Hepatocyte (in vitro differentiated cells): ENCODE measurements around the gene FH.

Experiments used
- EZH2 ChIP-seq: fragments of 200-600 bp; sonication (generic); IDR thresholded peaks from 2 replicates; pipeline ENCODE4 v1.6.1; 2016; ENCODE audit warnings: antibody characterized with exemption, mild to moderate bottlenecking, borderline replicate concordance
- EZH2phosphoT487 ChIP-seq: fragments of 200-600 bp; sonication (generic); IDR thresholded peaks from one replicate; pipeline ENCODE4 v1.6.1; 2018; ENCODE audit warnings: antibody characterized with exemption, mild to moderate bottlenecking, low read depth, moderate library complexity; ENCODE audit not compliant: unreplicated experiment, severe bottlenecking
- TF ChIP-seq, protein P1 (sequence below): fragments of 200-600 bp; sonication (generic); IDR thresholded peaks from 2 replicates; pipeline ENCODE4 v1.5.1; 2016; ENCODE audit warnings: antibody characterized with exemption, mild to moderate bottlenecking; ENCODE audit not compliant: poor library complexity

DNA sequence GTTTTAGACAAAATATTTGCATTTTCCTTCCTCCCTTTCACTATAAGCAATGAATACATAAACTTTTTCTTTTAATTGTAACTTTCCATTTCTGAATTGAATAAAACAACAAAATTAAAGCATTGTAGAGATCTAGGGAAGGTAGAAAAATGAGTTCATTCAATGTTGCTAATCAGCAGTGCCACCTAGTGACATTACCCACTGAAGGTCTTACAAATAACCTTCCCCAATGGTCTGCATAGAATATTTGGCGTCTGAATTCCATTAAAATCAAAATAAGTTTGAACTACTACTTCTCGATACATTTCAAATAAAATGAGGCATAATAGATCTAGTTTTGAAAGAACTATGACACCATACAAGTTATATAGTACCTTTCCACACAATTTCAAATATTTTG is 19.6 kb downstream of the FH start:
- TF ChIP-seq EZH2phosphoT487 (no peak), EZH2 (no peak)
- TF ChIP-seq, protein P1, sequence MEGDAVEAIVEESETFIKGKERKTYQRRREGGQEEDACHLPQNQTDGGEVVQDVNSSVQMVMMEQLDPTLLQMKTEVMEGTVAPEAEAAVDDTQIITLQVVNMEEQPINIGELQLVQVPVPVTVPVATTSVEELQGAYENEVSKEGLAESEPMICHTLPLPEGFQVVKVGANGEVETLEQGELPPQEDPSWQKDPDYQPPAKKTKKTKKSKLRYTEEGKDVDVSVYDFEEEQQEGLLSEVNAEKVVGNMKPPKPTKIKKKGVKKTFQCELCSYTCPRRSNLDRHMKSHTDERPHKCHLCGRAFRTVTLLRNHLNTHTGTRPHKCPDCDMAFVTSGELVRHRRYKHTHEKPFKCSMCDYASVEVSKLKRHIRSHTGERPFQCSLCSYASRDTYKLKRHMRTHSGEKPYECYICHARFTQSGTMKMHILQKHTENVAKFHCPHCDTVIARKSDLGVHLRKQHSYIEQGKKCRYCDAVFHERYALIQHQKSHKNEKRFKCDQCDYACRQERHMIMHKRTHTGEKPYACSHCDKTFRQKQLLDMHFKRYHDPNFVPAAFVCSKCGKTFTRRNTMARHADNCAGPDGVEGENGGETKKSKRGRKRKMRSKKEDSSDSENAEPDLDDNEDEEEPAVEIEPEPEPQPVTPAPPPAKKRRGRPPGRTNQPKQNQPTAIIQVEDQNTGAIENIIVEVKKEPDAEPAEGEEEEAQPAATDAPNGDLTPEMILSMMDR = peak; percentile 68
